Activated T-cell treated with anti-CD3 and anti-CD28 coated beads, Interleukin-2, amount 50 U/mL, for 1 hour (primary cell): ENCODE measurements around the gene SLC2A11.

Experiments
- DNase-seq: peaks from one replicate; pipeline ENCODE4 v3.0.0-alpha.2; 2020

Gene SLC2A11, protein sequence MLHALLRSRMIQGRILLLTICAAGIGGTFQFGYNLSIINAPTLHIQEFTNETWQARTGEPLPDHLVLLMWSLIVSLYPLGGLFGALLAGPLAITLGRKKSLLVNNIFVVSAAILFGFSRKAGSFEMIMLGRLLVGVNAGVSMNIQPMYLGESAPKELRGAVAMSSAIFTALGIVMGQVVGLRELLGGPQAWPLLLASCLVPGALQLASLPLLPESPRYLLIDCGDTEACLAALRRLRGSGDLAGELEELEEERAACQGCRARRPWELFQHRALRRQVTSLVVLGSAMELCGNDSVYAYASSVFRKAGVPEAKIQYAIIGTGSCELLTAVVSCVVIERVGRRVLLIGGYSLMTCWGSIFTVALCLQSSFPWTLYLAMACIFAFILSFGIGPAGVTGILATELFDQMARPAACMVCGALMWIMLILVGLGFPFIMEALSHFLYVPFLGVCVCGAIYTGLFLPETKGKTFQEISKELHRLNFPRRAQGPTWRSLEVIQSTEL

DNA sequence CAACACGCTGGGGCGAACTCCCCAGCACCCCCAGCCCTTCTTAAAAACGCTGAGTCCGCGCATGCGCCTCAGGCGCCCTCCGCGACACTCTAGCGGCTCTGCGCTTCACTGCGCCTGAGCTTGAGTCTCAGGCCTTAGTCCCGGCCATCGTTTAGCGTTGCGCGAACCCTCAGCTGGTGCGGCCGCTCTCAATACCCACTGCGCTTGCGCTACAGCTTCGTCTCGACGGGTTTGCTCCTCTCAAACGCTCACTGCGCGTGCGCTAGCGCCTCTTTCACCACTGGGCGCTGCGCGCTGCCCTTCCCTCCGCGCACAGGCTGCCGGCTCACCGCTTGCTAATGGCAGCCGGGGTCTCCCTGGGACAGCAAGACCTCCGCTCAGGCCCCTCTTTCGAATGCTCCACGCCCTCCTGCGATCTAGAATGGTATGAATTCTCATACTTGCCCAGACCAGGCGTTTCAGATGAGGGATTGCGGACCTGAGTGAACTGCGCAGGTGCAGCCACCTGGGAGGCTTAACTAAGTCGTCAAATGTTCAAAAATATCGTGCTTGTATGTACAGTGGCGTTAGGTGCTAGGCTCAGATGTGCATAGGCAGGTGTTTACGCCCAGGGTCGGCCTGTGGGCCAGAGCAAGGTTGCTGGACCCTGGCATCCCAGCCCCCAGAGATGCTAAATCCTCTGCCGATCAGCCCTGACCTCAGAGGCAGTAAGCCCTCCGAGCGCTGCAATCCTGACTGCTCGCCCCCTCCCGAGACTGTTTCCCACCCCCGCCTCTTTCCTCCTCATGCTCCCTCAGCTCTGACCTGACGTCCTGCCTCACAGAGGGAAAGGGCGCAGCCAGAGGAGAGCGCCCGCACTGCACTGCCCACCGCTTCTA lies at the start of gene SLC2A11:
TSS of gene SLC2A11 (plus strand) at position 270 of the 878 bp plus-strand sequence. CDS start at position 395, 125 bp downstream.
- peak; percentile 89 for DNase-seq

DNA sequence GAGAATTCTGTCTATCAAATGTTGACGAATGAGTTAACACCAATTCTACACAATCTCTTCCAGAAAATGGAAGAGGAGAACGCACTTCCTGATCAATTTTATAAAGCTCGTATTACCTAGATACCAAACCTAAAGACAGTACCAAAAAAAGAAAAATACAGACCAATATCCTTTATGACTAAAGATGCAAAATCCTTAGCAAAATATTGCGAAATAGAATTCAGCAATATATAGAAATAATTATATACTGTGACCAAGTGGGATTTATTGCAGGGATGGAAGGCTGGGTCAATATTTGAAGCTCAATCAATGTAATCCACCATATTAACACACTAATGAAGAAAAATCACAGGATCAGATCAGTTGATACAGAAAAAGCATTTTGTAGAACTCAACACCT lies 45.3 kb upstream of the SLC2A11 start:
- no peak for DNase-seq

DNA sequence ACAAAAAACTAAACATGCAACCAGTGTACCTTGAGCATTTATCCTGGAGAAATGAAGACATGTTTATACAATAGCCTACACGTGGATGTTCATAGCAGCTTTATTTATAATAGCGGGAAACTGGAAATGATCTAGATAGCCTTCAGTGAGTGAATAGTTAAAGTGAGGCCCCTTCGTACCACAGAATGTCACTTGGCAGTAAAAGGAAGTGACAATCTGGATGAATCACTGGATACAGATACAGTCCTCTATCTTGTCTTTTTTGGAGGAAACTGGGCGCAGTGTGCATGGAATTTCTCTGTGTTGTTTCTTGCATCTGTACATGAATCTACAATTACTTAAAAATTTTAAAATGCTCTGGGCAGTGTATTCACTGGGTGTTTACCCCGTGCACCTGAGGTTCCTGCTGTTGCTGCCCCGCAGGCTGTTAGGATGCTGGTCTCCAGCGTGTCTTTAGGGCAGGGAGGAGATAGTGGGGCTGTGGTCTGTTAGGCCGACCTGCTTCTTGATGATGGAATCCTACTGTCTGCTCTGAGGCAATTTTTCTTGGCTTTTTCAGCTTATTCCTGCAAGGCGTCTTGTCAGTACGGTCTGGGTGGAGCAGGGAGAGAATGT lies 42.0 kb upstream of the SLC2A11 start:
- no peak for DNase-seq

DNA sequence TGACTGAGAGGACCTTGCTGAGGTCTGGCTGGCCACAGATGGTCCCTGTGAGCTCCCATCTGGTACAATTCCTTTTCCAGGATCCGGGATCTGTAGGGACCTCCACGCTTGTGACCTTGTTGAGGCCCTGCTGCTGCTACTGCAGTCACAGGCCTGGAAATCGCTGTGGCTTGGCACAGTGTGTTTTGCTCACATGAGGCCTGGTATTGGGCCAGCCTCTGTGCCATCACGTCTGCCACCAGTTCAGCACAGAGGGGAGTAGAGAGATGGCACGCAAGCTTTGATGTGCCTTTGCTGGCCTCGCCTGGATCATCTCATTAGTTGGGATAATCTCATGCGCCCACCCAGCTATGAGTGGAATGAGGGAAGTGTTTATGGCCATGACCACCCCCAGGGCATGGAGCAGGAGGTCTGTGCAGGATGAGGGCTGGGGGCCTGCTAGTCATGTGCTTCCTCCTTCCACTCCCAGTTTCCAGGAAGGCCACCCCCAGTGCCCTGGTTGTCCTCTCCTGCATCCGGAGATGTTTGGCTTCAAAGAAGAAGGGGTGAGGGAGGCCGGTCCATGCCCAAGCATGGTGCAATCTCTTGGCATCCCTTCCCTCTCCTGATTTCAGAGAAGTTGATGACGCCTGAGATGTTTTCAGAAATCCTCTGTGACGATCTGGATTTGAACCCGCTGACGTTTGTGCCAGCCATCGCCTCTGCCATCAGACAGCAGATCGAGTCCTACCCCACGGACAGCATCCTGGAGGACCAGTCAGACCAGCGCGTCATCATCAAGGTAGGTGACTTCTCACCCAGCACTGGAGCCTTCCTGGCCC lies 41.3 kb upstream of the SLC2A11 start:
- DNase-seq: no peak

DNA sequence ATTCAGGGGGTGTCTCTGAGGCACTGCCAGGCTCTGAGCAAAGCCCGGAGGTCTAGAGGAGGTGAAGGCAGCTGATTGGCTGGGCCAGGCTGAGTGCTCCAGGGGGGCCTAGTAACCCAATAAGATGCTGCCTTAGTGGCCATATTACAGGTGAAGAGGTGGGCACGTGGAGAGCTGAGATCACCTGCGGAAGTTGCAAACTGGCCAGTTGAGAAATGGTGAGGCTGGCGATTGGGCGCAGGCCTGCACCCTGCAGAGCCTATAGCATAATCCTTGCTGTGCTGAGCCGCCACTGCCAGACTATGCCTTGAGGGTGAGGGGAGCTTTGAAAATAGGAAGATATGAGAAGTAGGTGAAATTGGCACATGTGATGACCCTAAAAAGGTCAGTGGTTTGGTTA lies 40.5 kb upstream of the SLC2A11 start:
- DNase-seq: no peak

DNA sequence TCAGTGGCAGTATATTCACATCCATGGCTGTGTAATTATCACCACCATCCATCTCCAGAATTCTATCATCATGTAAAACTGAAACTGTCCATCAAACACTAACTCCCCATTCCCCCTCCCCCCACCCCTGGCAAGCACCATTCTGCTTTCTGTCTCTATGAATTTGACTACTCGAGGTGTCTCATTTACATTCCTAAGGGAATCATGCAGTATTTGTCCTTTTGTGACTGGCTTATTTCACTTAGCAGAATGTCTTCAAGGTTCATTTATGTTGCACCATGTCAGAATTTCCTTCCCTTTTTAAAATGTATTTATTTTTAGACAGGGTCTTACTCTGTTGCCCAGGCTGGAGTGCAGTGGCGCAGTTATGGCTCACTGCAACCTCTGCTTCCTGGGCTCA lies 39.1 kb upstream of the SLC2A11 start:
- no peak for DNase-seq

DNA sequence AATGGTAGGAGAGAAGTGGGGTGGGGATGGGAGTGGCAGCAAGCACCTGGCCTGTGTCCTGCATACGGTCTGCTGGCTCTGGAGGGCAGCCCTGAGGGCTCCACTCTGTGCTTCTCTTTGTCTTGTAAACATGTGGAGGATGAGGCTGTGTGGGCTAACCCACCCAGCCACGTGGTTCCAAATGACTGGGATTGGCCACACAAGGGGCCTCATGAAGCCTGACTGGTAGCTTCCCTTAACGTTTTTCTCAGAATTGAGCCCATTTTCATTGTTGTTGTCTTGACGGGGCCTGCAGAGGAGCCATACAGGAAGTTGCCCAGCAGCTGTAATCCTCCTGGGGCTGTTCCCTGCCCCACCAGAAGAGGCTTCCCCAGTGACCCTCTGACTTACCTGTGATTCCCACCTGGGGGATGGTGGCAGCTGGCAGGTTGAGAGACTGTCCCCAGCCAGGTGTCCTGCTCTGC lies 36.9 kb upstream of the SLC2A11 start:
- DNase-seq: no peak

DNA sequence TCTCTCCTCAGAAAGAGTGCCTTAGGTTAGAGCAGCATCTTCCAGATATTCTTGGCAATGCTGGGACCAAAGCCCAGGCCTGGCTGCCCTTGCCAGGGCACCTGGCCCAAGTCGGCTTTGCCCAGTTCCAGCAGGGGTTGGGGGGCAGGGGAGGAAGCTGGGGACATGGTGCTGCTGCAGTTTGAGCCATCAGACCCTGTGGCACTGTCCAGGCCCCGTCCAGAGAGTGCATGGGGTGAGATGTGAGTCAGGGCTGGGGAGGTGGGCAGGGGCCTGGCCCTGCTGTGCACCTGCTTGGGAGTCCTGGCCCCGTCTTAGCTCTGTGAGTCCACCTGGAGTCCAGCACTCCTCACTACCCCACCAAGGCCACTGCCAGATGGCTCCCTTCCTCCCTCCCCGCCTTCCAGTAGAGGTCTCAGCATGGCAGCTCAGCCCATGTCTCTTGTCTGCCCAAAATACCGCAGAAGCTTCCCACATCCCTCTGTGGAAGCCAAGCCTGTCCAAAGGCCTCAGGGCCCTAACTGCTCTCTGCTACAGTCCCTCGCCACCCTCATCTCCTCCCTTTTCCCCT lies 35.5 kb upstream of the SLC2A11 start:
- DNase-seq: no peak

DNA sequence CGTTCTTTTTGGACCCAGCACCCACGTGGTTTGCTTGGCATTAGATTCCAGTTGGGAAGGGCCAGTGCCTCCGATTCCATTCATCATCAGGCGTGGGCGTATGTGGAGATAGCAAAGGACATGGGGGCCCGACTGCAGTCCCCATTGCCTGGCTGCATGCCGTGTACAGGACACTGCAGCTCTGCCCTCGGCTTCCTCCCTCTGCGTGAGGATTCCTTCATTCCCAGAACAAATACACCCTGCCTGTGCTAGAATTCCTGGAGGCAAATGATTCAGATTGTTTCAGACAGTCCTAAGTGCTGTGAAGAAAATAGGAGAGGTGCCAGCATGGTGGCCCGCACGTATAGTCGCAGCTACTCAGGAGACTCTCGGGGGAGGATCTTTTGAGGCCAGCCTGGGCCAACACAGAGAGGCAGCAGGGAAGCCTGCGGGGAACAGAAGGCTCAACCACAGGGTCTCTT lies 34.3 kb upstream of the SLC2A11 start:
- DNase-seq: no peak

DNA sequence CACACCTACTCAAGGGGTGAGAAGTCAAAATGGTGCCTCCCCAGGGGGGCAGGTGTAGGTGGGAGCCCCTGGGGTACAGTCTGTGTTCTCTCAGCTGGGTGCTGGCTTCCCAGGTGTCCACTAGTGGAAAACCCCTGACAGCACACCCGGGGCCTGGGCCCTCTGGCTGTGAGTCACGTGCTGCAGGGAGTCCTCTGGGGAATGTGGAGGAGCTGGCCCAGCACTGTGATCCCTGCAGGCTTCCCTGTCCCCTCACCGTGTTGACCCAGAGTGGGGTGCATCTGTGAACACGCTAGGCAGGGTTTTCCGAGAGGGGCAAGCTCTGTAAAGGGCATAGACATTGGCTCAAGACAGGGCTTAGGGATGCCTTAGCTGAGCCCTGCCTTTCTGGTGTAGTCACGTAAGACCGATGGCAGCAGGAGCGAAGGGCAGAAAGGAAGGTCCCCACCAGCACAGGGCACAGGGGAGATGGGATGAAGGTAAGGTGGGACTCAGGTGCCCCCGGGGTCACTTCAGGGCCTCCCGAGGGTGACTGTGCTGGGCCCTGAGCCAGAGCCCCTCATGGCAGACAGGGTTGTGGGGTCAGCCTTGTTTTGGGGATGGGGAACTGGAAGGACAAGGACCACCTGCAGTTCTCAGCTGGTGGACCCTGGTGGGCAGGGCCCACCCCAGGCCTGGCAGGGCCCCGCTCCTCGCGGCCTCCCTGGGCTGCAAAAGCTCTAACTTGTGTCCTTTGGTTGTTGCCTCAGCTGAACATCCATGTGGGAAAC lies 33.0 kb upstream of the SLC2A11 start:
- DNase-seq: no peak

DNA sequence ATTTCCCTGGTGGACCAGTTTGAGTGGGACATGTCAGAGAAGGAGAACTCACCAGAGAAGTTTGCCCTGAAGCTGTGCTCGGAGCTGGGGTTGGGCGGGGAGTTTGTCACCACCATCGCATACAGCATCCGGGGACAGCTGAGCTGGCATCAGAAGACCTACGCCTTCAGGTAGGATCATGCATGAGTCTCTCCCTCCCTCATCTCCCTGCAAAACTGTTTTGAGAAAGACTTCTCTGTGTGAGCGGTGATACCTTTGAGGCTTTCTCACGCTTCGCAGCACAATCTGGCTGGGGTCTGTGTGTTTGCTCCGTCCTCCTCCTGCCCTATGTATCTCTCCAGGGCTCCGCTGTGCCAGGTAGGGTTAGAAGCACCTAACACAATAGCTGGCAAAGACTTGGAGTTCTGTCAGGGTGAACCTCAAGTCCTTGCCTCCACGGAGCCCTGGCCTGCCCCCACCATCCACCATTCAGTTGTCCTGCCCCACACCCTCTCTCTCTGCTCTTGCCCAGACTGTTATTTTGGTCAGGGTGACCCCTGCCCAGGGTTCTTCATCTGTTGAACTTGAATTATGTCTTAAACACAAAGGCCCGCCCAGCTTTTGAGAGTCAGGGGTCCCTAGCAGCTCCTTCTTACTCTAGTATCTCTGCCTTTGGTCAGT lies 32.3 kb upstream of the SLC2A11 start:
- no peak for DNase-seq

DNA sequence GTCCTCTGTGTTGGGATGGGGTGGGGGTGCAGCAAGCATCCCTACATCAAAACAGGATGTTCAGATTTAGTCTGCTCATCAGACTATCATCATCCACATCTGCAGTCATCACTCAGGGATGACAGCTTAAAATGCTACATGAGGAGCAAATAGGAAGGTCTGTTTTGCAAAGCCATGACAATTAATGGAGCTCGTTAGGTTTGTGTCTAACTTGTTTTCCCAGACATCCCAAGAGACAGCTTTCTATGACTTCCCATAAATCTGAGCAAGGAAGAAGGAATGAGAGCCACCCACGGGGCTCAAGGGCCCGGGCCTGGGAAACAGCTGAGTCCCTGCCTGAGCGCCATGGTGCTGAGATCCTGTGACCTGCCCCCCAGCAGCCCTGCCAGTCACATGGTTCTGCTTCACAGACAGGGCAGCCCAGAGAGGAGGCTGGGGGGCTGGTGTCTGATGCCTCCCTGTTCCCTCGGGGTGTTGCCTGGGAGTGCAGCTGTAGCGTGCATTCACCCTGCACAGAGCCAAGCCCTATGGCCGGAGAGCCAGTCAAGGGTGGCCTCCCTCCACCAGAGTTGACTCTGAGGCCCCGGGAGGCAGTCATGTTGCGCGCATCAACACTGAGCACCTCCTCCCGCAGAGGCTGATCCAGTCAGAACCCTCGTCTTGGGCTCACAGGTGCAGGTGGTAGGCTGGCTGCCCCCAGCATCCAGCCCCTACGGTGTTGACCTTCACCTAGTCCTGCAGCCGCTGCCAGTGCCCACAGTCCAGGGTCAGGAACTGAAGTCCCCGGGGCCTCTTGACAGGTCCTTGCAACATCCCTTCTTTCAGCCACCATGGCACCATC lies 30.9 kb upstream of the SLC2A11 start:
- DNase-seq: no peak

DNA sequence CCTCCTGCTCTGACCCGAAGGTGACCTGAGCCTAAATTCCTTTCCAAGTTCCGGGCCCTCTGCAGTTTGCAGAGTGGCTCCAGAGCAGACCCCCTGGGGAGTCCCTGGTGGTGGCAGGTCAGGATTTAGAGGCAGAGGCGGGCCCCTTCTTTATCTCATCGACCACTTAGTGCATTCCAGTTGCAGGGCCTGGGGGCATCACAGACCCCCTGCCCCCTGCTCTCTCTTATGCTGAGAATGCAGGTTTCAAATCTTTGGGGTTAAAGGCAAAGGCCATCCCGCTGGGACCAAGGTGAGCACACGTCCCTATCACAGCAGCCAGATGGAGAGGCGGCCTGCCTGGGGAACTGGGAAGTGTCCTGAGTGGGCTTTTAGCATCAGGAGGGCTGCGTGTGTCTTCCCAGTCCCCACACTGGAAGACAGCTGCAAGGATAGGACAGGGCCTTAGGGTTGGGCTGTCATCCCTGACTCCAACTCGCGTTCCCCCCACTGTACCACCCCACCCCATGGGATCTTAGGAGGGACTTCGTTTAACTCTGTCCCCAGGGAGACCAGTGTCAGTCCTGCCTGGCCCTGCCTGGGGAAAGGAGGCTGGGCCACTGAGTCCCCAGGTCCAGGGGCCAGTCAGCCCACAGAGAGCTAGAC lies 30.2 kb upstream of the SLC2A11 start:
- DNase-seq: no peak

DNA sequence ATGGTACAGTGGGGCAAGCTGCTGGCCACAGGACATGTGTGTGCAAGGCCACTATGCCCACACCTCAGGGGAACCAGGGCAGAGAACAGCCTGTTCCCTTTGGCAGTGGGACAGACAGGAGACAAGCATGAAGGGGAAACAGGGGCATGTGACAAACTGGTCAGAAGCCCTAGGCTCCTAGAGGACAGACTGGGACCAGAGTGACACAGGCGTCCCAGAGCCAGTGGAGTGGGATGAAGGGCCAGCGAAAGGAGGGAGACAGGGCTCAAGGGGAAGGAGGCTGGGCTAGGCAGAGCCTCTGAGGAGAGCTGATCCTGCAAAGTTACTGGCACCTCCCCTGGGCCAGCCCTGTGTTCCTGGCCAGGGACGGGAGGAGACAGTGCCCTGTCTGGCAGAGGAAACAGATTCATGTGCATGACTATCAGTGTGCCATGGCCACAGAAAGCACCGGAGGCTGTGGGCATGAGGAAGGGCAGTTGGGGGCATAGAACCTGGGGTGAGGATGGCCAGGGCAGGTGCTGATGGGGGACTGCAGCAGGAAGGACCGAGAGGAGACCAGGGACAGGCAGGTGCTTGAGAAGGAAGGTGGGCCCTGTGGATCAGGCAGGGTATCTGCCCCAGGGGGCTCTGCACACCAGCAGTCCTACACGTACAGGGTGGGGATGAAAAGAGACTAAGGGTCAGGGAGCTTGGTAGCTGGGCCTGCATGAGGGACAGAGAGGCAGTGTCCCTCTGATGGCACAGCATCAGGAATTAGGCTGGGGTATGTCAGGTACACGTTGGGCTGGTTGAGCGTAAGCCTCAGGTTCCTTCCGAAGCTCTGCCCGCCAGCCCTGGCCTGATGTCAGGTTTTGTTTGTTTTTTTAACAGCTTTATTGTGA lies 28.6 kb upstream of the SLC2A11 start:
- DNase-seq: no peak

DNA sequence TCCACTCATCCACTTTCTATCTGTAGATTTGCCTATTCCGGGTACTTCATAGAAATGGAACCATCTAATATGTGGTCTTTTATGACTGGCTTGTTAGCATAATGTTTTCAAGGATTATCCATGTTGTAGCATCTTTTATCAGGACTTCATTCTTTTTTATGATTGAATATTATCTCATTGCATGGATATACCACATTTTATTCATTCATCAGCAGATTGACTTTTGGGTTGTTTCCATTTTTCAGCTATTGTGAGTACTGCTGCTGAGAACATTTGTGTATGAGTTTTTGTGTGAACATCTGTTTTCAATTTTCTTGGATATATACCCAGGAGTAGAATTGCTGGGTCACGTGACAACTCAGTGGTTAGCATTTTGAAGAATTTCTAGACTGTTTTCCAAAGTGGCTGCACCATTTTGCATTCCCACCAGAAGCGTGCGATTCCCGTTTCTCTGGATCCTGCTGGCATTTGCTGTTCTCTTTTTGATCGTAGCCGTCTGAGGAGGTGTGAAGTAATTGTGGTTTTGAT lies 27.8 kb upstream of the SLC2A11 start:
- no peak for DNase-seq

DNA sequence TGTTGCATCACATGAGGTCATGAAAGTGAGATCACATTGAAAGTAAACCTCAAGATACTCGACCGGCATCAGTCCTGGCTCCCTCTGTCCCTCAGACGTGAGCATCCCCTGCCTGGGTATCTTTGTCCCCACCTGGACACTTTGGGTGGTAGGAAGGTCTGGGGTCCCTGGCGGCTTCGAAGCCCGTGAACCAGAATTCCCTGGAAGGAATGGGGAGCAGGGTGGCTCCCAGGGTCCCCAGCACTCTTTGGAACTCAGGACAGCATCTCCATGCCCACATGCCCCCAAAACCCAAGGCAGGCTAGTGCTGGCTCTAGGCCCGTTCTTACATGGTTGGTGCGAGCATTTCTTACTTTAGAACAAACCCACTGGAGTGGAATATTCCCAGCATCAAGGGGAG lies 26.4 kb upstream of the SLC2A11 start:
- DNase-seq: no peak

DNA sequence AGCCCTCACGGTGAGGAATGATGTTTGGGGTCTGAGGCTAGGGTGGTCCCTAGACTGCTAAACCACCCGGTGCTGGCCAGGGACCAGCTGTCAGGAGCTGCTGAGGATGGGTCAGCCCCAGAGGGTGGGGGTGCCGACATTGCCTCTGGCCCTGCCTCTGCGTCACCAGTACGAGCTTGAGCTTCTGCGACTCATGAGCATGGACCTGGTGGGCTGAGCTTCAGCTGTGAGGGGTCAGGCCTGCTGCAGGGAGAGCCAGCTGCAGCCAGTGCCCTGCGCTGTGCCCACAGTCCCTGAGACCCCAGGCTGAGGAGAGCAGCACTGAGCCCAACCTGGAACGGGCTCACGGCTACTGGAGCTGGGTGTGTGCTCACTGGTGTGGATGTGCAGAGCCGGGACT lies 25.9 kb upstream of the SLC2A11 start:
- DNase-seq: no peak
